ENCODE measurements around the gene TAS2R8. TPM values are rescaled to one million over a fixed set of nuclear protein-coding genes. Genes with fewer than 3 reads are reported as not detected.

Gene TAS2R8
- total RNA-seq, 1 donor from 2014 or later = not detected

- TF ChIP-seq, protein P1, sequence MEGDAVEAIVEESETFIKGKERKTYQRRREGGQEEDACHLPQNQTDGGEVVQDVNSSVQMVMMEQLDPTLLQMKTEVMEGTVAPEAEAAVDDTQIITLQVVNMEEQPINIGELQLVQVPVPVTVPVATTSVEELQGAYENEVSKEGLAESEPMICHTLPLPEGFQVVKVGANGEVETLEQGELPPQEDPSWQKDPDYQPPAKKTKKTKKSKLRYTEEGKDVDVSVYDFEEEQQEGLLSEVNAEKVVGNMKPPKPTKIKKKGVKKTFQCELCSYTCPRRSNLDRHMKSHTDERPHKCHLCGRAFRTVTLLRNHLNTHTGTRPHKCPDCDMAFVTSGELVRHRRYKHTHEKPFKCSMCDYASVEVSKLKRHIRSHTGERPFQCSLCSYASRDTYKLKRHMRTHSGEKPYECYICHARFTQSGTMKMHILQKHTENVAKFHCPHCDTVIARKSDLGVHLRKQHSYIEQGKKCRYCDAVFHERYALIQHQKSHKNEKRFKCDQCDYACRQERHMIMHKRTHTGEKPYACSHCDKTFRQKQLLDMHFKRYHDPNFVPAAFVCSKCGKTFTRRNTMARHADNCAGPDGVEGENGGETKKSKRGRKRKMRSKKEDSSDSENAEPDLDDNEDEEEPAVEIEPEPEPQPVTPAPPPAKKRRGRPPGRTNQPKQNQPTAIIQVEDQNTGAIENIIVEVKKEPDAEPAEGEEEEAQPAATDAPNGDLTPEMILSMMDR (IDR thresholded peaks at IDR 0.05; ENCODE audit: partially characterized antibody, unreplicated experiment) = no peak
- Mint-ChIP-seq H3K27me3 (ENCODE audit: unreplicated experiment) (no peaks in the 10 kb centered on the region), H3K9me3 (ENCODE audit: unreplicated experiment) (peaks cover 1% of the 10 kb centered on the region), H3K27ac (ENCODE audit: unreplicated experiment) (no peak overlapping the region), H3K4me1 (ENCODE audit: low read depth, unreplicated experiment) (no peaks in the 10 kb centered on the region), H3K36me3 (ENCODE audit: unreplicated experiment) (no peaks in the 10 kb centered on the region), H3K4me3 (ENCODE audit: unreplicated experiment) (no peak overlapping the region)
- DNase-seq = no peak
These were observed 40.7 kb upstream of the TAS2R8 start for GRCh38 chr12:10847744-10848143.

GRCh38 chr12:10842862-10843261, 35.8 kb upstream of the TAS2R8 start:
- Mint-ChIP-seq H3K9me3 (ENCODE audit: unreplicated experiment) (peaks cover 1% of the 10 kb centered on the region), H3K27ac (ENCODE audit: unreplicated experiment) (no peak overlapping the region), H3K36me3 (ENCODE audit: unreplicated experiment) (no peaks in the 10 kb centered on the region), H3K4me1 (ENCODE audit: low read depth, unreplicated experiment) (peaks cover 4% of the 10 kb centered on the region), H3K4me3 (ENCODE audit: unreplicated experiment) (no peak overlapping the region), H3K27me3 (ENCODE audit: unreplicated experiment) (peaks cover 2% of the 10 kb centered on the region)
- DNase-seq = no peak
- TF ChIP-seq, protein P1 (IDR thresholded peaks at IDR 0.05; ENCODE audit: partially characterized antibody, unreplicated experiment) = no peak

DNA sequence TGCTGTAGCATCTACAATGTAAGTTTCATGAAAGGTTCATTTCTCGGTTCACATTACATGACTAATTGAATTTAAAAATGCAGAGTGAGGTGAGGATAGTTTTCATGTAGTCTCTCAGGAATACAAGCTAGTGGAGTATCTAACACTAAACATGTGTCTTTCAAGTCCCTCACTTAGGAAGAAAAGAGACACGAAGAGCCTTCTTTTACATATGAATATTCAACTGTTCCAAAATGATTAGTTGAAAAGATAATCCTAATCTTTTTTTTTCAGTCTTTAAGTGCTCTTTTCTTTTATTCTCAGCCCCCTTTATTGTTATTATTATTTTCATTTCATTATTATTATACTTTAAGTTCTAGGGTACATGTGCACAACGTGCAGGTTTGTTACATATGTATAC, 31.4 kb upstream of the TAS2R8 start:
- TF ChIP-seq, protein P1 (IDR thresholded peaks at IDR 0.05; ENCODE audit: partially characterized antibody, unreplicated experiment) = no peak
- H3K4me1 Mint-ChIP-seq (ENCODE audit: low read depth, unreplicated experiment) = peaks cover 4% of the 10 kb centered on the region
- no peak overlapping the region for H3K4me3 Mint-ChIP-seq (ENCODE audit: unreplicated experiment)
- H3K27me3 Mint-ChIP-seq (ENCODE audit: unreplicated experiment) = peaks cover 2% of the 10 kb centered on the region
- no peak for DNase-seq
- no peaks in the 10 kb centered on the region for H3K9me3 Mint-ChIP-seq (ENCODE audit: unreplicated experiment)
- H3K36me3 Mint-ChIP-seq (ENCODE audit: unreplicated experiment) = no peaks in the 10 kb centered on the region
- no peak overlapping the region for H3K27ac Mint-ChIP-seq (ENCODE audit: unreplicated experiment)

DNA sequence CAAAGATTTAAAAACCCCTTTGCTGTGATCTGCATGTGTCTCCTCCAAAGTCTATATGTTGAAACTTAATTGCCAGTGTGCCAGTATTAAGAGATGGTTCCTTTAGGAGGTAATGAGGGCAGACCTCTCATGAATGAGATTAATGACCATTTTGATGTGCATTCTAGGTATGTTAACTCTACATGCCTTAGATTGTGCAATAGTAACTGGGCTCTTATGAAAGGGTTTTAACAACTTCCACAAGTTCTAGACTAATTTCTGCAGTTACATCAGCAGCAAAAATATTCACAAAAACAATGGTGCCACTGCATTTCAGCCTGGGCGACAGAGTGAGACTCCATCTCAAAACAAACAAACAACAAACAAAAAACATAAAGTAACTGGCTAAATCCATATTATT, 22.9 kb upstream of the TAS2R8 start:
- TF ChIP-seq, protein P1 (IDR thresholded peaks at IDR 0.05; ENCODE audit: partially characterized antibody, unreplicated experiment) = no peak
- H3K9me3 Mint-ChIP-seq (ENCODE audit: unreplicated experiment) = no peaks in the 10 kb centered on the region
- H3K27me3 Mint-ChIP-seq (ENCODE audit: unreplicated experiment) = no peaks in the 10 kb centered on the region
- H3K4me1 Mint-ChIP-seq (ENCODE audit: low read depth, unreplicated experiment) = no peaks in the 10 kb centered on the region
- DNase-seq = no peak
- no peak overlapping the region for H3K4me3 Mint-ChIP-seq (ENCODE audit: unreplicated experiment)
- H3K27ac Mint-ChIP-seq (ENCODE audit: unreplicated experiment) = no peak overlapping the region
- no peaks in the 10 kb centered on the region for H3K36me3 Mint-ChIP-seq (ENCODE audit: unreplicated experiment)

- Mint-ChIP-seq H3K36me3 (ENCODE audit: unreplicated experiment) (no peaks in the 10 kb centered on the region), H3K27me3 (ENCODE audit: unreplicated experiment) (no peaks in the 10 kb centered on the region)
- TF ChIP-seq, protein P1 (IDR thresholded peaks at IDR 0.05; ENCODE audit: partially characterized antibody, unreplicated experiment) = no peak
These were observed 19.2 kb upstream of the TAS2R8 start, which contains the start of gene TAS2R10 for GRCh38 chr12:10826258-10826657. TAS2R10 (minus strand) TSS chr12:10826358; CDS start chr12:10826269, 89 bp downstream.

More at GRCh38 chr12:10826258-10826657, 19.2 kb upstream of the TAS2R8 start, which contains the start of gene TAS2R10:
- no peak for DNase-seq
- Mint-ChIP-seq H3K4me3 (ENCODE audit: unreplicated experiment) (no peak within 1 kb of the TSS), H3K4me1 (ENCODE audit: low read depth, unreplicated experiment) (no peaks in the 10 kb centered on the region), H3K9me3 (ENCODE audit: unreplicated experiment) (no peaks in the 10 kb centered on the region), H3K27ac (ENCODE audit: unreplicated experiment) (no peak within 1 kb of the TSS)

Measured in glutamatergic neuron (in vitro differentiated cells).